ENCODE data around the gene IGFBP1. TPM values are rescaled to one million over a fixed set of nuclear protein-coding genes. Genes with fewer than 3 reads are reported as not detected.

IGFBP1 gene
- total RNA-seq, 1 donor from 2014 or later = not detected

DNA sequence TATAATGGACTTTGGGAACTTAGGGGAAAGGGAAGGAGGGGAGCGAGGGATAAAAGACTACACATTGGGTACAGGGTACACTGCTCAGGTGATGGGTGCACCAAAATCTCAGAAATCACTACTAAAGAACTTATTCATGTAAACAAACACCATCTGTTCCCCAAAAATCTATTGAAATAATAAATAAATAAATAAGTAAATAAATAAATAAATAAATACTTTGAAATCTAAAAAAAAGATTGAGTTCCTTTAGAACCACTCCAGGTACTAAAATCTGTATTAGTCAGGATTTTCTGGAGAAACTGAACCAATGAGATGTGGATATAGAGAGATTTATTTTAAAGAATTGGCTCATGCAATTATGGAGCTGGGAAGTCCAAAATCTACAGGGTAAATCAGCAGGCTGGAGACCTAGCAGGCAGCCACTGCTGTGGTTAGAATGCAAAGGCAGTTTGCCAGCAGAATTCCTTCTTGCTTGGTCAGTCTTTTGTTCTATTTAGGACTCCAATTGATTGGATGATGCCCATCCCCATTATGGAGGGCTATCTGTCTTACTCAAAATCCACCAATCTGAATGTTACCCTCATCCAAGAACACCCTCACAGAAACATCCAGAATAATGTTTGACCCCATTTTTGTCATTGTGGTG, 8.9 kb downstream of the IGFBP1 start:
- DNase-seq (ENCODE audit: low spot score in 2 of 2) (no peak), FAIRE-seq (no peak)

DNA sequence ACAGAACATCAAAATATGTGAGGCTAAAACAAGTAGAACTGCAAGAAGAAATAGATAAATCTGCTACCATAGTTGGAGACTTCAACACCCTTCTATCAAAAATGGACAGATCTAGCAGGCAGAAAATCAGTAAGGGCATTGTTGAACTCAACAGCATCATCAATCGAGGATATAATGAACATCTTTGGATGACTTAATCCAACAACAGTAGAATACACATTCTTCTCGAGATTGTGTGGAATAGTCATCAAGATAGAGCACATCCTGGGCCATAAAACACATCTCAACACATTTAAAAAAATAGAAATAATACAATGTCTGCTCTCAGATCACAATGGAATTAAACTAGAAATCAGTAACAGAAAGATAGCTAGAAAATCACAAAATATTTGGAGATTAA, 9.9 kb downstream of the IGFBP1 start:
- FAIRE-seq (no peak), DNase-seq (ENCODE audit: low spot score in 2 of 2) (no peak)

DNA sequence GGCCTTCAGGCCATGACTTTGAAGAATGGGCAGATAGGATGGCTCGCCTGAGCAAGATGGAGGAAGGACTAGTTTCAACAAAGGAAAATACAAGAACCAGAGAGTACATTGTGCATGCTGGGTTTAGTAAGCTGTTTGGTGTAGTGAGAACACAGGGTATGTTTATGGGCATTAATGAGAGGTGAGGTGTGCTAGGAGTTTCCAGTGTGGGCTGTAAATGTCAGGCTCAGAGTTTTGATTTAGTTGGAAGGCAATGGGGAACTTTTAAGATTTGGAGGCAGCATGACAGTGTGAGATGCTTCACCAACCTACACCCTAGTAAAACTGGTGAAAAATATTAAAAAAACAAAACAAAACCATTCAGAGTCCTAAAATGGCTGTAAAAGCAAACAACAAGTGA, 13.3 kb downstream of the IGFBP1 start:
- FAIRE-seq (no peak), DNase-seq (ENCODE audit: low spot score in 2 of 2) (no peak)

DNA sequence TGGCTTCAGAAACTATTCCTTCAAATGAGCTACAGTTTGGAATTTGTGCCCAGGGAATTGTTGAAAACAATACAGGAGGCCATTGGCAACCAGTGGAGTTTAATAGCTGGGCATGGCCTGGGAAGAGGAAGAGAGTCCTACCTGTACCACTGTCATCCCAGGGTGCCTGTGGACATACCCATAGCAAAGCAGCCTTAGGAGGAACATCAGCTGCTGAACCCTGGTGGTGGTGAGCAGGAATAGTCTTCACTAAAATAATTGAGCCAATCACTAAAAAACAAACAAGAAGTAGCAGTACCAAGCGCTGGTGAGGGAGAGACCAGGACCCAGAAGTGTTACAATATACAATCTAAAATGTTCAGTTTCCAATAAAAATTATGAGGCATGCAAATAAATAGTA, 14.5 kb downstream of the IGFBP1 start:
- no peak for DNase-seq (ENCODE audit: low spot score in 2 of 2)
- FAIRE-seq = no peak

DNA sequence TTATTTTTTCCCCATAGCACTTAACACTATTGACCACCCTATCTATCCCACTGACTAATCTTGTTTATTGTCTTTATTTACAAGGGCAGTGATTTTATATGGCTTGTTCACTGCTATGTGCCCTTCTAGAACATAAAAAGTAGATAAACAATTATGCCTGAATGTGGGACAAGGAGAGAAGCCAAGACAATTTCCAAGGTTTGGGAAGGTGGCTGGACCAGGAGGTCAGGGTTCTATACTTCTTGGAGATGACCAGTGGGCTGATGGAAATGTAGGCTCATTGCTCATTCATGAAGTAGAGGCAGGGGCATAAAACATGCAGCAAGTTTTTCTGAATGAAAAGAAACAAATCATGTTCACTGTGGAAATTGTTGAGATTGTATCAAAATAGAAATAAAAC, 21.3 kb downstream of the IGFBP1 start:
- DNase-seq (ENCODE audit: low spot score in 2 of 2) = no peak
- FAIRE-seq = no peak

DNA sequence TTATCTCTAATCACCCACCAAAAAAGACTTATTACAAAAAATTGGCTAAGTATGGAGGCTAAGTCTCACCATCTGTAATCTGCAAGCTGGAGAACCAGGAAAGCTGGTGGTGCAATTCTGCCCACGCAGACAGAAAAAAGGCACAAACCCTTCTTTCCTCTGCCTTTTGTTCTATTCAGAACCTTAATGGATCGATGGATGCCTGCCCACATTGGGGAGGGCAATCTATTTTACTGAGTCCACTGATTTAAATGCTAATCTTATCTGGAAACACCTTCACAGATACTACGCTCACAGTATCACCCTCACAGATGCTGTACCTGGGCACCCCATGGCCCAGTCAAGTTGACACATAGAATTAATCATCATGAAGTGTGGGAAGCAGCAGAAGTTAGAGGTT, 22.6 kb downstream of the IGFBP1 start:
- DNase-seq (ENCODE audit: low spot score in 2 of 2) (no peak), FAIRE-seq (no peak)

DNA sequence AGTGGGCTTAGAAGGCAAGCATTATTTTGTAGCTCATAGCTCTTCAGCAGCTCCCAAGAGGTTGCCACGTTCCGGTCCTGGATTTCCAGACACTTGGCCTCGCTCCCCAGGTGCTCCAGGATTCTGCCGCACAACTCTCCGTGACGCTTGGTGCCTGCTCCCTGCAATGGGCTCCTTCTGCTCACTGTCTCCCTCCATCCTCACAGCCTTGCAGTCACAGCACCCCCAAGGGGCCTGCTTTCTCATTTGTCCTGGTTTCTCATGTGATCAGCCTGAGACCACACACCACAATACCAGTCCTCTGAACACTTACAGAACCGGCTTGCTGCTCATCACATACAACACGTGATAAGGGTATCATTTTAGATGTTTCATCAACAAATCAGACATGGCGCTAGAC, 23.0 kb downstream of the IGFBP1 start:
- no peak for DNase-seq (ENCODE audit: low spot score in 2 of 2)
- FAIRE-seq = no peak

DNA sequence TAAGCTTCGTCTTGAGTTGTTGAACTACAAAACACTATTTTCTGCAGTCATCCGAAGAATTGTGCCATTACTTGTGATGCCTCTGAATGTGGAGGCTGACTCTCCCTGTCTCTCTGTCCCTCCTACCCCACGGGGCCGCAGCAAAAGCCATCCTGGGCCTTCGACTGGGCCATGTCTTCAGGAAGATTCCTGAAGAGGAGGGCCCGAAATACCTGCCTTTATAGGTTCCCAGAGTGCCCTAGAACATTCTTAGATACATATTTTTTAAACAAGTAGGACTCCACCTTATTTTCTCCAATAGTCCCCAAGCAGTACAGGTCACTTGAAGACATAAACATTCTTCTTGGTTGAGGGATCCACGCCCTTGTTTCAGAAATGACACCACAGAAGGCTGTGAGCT, 24.7 kb downstream of the IGFBP1 start:
- no peak for FAIRE-seq
- no peak for DNase-seq (ENCODE audit: low spot score in 2 of 2)

DNA sequence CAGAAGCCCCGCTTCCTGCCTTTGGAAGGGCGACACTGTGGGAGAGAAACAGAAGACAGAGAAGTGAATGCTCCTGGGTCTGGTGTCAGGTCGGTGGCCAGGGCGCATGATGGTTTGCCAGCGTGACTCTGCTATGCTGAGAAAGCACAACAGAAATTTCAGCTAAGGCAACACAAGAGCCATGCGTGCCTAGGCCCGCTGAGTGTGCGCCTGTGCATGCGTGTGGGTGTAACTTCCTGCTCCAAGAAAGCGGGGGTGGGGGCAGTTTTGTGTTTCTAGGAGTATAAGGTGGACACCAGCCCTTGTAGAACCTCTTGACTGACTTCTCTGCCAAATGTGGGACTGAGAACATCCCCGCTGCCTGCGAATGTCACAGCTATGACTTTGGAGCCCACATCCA, 26.6 kb downstream of the IGFBP1 start:
- no peak for DNase-seq (ENCODE audit: low spot score in 2 of 2)
- FAIRE-seq = no peak

DNA sequence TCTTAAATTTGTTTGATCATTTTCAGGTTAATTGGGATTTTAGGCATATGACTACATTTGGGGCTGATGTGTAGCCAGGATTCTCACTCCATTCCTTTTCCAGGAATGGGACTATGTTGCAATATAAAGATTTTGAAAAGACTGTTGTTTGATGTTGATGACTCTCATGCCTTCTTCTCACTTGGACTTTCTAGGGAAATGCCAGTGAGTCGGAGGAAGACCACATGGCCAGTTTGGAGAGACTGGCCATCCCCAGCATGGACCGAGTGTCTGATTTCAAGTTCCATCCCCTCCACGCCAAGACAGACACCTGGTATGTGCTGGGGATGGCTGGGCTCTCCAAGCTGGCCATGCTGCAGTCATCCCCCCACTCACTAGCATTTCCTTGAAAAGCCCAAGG, 27.3 kb downstream of the IGFBP1 start:
- DNase-seq (ENCODE audit: low spot score in 2 of 2) (no peak), FAIRE-seq (no peak)

DNA sequence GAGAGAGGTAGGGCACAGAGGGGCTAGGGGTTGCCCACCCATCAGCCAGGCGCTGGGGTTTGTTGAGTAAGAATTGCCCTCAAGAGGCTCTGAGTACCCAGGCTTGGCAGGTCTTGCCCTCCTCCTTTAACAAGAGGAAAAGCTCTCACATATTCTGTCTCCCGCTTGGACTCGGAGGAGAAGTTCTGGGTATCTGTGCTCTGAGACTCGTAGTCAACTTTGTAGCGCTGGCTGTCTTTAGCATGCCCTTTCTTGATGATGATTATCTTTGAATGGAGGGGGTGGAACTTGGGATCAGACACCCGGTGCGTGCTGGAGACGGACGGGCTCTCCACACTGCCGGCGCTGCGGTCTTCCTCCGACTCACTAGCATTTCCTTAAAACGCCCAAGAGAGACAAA, 28.8 kb downstream of the IGFBP1 start:
- FAIRE-seq (no peak), DNase-seq (ENCODE audit: low spot score in 2 of 2) (no peak)

DNA sequence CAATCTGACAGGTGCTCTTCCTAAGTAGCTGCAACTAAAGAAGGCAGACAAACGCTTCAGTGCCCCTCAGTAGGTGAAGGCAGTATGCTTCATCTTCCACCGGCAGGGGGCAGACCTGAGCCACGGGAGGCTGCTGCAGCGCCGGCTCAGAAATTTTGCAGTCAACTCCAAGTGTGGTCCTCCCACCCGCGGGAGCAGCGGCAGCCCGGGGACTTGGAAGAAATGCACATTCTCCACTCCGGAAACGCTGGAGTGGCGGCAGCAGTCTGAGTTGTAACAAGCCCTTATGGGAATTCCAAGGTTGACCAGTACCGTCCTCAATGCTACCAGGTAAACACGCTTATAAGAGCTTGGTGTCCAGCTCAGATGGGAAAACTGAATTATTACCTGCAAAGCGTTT, 29.4 kb downstream of the IGFBP1 start:
- peak; percentile 61 to 73 for DNase-seq (ENCODE audit: low spot score in 2 of 2)
- FAIRE-seq = no peak

DNA sequence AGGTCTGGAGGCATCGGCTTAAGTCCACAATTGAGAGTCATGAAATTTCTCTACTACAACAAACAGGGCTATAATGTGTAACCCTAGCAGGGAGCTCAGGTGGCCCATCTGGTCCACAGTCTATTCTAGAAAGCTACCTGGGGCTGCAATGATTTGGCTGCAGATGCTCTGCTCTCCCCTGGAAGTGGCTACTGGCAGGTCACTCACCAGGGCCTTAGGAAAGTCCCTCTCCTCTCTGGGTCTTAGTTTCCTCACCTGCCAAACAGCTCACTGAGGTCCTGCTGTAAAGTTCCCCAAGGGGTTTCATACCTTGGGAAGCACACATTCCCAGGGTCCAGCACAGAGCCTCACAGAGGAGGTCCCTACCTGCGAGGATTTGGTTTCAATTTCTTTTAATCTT, 30.3 kb downstream of the IGFBP1 start:
- FAIRE-seq (no peak), DNase-seq (ENCODE audit: low spot score in 2 of 2) (no peak)

DNA sequence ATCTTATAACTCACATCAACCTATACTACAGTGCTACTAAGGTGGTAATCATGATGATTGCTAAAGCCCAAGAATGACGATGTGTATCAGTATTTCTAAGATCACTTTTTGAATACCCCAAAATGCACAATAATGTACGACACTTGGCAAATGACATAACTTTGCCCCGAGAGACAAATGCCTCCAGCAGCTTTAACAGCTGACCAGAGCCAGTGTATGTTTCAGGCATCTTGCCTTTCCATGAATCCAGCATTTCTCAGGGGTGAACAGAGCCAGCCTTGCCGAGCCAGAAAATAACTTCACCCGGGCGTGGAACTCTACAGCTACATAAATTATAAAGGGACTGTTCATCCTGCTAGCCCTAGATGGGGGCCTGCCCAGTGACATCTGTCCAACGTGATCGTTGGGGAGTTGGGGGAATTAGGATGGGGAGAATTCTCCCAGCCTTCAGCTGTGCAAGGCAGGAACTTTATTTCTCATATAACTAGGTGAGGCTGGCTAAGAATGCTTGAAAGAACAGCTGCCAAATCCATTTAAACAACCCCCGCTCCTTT, 31.0 kb downstream of the IGFBP1 start:
- FAIRE-seq = no peak
- DNase-seq (ENCODE audit: low spot score in 2 of 2) = no peak

DNA sequence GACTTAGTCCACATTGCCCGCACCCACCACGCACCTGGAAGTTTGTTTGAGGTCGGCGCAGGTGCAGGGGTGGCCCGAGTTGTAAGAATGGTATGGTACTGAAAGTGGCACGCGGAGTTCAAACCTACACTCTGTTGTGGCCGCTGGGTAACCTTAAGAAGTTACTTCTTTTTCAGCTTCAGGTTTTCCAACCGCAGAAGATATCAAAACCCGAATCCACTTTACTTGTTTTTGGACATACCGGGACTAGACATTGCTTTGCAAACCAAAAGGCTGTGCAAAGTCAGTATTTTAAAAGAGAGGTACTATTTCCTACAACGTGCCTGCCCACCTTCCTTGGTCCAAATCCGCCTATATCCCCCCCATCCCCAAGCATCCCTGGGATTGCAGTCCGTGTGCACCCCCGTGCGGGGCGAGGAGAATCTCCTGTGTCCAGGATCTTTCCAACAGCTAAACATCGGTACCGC, 31.7 kb downstream of the IGFBP1 start:
- FAIRE-seq (no peak), DNase-seq (ENCODE audit: low spot score in 2 of 2) (no peak)

DNA sequence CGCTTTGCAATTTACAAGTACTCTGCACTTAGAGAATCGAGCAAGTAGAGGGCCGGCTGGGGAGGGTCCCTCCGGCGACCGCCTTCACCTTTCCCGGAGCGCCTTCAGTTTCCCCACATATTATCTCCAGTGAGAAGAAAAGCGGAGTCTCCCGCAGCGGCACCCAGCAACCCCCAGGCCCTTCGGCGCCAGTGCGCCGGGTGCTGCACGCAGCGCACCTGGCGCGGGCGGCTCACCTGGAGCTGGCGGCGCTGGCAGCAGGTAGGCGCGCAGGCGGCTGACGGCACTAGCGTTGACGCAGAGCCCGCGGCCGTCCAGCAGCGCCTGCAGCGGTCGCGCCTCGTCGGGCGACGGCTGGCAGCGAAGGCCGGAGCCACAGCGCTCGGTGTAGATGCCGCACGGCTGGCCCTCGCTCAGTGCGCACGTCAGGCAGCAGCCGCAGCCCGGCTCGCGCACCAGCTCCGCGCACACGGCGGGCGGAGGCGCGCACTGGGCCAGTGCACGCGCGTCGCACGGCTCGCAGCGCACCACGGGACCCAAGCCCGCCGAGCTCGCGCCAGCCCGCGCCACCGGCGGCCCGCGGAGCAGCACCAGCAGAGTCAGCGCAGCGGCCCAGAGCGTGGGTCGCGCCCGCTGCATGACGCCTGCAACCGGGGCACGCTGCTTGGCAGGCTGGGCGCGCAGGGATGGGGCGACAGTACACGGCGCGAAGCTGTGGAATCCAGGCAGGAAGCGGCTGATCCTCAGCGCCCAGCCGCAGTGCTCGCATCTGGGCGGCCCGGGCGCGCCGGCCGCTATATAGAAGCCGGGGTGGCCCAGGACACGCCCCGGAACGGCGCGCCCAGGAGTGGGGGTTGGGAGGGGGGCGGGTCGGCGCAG, 32.5 kb downstream of the IGFBP1 start, which contains the start of gene IGFBP3:
IGFBP3 (minus strand) TSS at position 771 of the 879 bp plus-strand sequence; CDS start at position 639, 132 bp downstream.
- DNase-seq (ENCODE audit: low spot score in 2 of 2) = peak; percentile 33 to 56
- FAIRE-seq = no peak

DNA sequence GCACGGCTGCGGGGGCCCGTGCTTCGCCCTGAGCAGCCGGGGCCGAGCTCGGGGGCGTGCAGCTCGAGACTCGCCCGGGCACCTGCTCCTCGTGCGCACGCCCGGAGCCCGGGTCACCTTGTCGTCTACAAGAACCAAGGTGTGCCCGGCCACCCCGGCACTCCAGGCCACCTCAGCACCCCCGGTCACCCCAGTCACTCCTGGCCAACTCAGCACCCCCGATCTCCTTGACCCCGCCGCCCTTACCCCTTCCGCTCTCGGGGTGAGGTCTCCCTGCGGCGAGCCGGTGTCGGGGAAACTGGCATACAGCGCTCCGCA, 33.1 kb downstream of the IGFBP1 start:
- no peak for FAIRE-seq

DNA sequence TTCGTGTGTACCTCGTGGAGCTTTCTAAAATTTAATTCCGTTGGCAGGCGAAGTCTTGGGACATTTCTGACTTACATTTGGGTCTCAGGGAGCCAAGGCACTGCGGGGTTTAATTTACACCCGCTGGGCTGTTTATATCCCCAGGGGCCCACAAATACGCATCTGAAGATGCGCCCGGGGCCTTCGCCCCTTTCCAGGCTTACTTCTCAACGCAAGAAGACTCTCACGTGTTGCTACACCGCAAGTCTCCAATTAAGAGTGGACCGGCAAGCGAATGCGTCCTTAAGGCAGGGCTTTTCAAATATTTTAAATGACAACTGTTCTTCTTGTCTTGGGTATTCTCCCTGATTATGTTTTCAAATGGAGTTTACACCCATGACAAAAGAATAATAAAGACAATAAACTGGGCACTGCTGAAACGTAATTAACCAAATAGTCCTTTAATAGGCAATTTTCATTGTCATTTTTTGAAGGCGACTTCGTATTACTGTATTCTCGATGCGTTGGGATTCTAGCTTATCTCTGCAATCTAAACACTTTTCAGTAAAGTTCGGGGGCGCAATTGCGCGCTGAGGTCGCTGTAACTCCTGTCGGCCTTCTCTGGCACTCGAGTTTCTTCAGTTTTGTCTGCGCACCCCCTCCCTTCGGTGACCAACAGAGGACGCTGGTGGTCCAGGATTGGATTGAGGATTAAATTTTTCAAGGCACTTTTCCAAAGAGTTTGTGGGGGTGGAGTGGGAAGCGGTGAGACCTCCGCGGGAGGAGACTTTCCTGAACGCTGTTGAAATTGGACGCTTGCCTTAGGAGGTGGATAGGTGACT, 33.6 kb downstream of the IGFBP1 start:
- FAIRE-seq (no peak), DNase-seq (ENCODE audit: low spot score in 2 of 2) (peak in 1 of 2 donors; percentile 31)

More for the DNA sequence above, 33.1 kb downstream of the IGFBP1 start:
- no peak for DNase-seq (ENCODE audit: low spot score in 2 of 2)

DNA sequence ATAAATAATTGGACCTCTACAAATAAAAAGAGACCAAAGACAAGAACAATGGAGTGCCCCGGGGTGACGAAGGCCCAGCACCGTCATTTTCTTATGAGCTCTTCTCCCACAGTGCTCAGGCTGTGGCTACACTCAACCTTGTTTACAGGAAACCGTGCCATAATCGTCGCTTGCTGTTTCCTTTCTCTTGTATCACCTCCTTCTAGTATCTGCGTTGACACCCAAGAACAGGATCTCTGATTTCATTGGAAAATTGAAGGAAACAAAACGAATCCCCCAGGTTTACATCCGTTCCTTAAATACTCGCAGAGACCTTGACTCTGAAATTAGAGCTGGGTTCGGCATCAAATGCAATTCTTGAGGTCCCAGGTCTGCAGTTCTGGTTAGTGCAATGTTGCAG, 34.5 kb downstream of the IGFBP1 start:
- no peak for DNase-seq (ENCODE audit: low spot score in 2 of 2)
- FAIRE-seq = no peak

DNA sequence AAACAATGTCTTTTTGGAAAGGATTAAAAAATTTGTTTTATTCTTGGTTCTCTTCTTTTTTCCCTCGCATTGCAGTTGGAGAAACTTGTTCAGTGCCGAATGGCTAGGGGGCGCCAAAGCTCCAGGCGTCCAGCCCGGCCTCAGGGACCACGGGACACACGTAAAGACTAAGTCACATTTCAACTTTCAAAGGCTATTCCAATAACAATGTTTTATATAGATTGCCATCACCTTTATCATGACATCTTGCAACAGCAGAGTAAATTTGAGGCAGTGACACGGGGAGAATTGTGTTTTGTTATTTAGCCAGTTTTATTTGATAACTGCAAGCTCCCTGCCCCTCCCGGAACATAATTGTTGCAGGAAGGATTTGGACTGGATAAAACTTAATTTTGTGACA, 35.0 kb downstream of the IGFBP1 start:
- peak; percentile 8 for FAIRE-seq
- no peak for DNase-seq (ENCODE audit: low spot score in 2 of 2)

DNA sequence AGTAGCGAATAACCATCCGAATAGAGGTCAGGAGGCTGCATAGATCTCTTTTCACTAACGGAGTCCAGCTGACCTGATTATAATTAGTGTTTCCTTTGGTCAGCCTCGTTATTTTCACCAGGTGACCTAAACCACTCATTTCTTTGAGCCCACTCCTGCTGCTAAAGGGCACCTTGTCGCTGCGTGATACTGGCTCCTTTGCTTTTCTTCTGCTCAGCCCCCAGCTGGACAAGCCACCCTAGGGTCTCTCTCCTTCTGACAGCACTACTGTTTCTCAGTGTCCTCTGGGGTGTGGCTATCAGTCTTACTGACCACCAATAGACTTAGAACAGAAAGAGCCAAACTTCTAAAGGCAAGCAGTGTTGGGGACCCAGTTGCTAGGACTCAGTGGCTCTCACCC, 35.5 kb downstream of the IGFBP1 start:
- no peak for DNase-seq (ENCODE audit: low spot score in 2 of 2)

More for the DNA sequence above, 35.5 kb downstream of the IGFBP1 start:
- FAIRE-seq = no peak
